ENCODE results near the gene DOK5.
A peak's percentile ranks its signal among the peaks of the same experiment; 100 is the strongest.

Gene DOK5

GRCh38 chr20:54524849-54525248, 49.5 kb downstream of the DOK5 start:
- DNase-seq (ENCODE audit: low read depth), result no peak
- H3K4me3 ChIP-seq (replicated peaks; ENCODE audit: low read depth, low read length), result no peak overlapping the region
- TF ChIP-seq CTCF (IDR thresholded peaks at IDR 0.05; ENCODE audit: low read length, missing control alignments), result no peak

GRCh38 chr20:54525916-54526590, 50.7 kb downstream of the DOK5 start:
- no peak overlapping the region for H3K4me3 ChIP-seq (replicated peaks; ENCODE audit: low read depth, low read length)
- no peak for TF ChIP-seq CTCF (IDR thresholded peaks at IDR 0.05; ENCODE audit: low read length, missing control alignments)
- DNase-seq (ENCODE audit: low read depth), result peak; percentile 25

- DNase-seq (ENCODE audit: low read depth), result peak; percentile 59
- no peak overlapping the region for H3K4me3 ChIP-seq (replicated peaks; ENCODE audit: low read depth, low read length)
- TF ChIP-seq CTCF (IDR thresholded peaks at IDR 0.05; ENCODE audit: low read length, missing control alignments), result no peak
Observed at GRCh38 chr20:54526801-54527200, 51.4 kb downstream of the DOK5 start.

GRCh38 chr20:54532573-54532972, 57.2 kb downstream of the DOK5 start:
- DNase-seq (ENCODE audit: low read depth), result no peak
- H3K4me3 ChIP-seq (replicated peaks; ENCODE audit: low read depth, low read length), result no peak overlapping the region
- TF ChIP-seq CTCF (IDR thresholded peaks at IDR 0.05; ENCODE audit: low read length, missing control alignments), result no peak

- no peak for TF ChIP-seq CTCF (IDR thresholded peaks at IDR 0.05; ENCODE audit: low read length, missing control alignments)
Observed at GRCh38 chr20:54534101-54534500, 58.7 kb downstream of the DOK5 start.

GRCh38 chr20:54535033-54535432, 59.6 kb downstream of the DOK5 start:
- no peak overlapping the region for H3K4me3 ChIP-seq (replicated peaks; ENCODE audit: low read depth, low read length)
- no peak for TF ChIP-seq CTCF (IDR thresholded peaks at IDR 0.05; ENCODE audit: low read length, missing control alignments)
- peak; percentile 35 for DNase-seq (ENCODE audit: low read depth)

More at GRCh38 chr20:54534101-54534500, 58.7 kb downstream of the DOK5 start:
- DNase-seq (ENCODE audit: low read depth), result no peak
- H3K4me3 ChIP-seq (replicated peaks; ENCODE audit: low read depth, low read length), result no peak overlapping the region

- DNase-seq (ENCODE audit: low read depth), result no peak
- TF ChIP-seq CTCF (IDR thresholded peaks at IDR 0.05; ENCODE audit: low read length, missing control alignments), result no peak
- H3K4me3 ChIP-seq (replicated peaks; ENCODE audit: low read depth, low read length), result no peak overlapping the region
Observed at GRCh38 chr20:54535746-54536145, 60.4 kb downstream of the DOK5 start.
